ENCODE data around the gene IFNE.

The IFNE gene

GRCh38 chr9:21432672-21433425 is 49.3 kb downstream of the IFNE start:
- DNase-seq (ENCODE audit: low read depth), result no peak
- TF ChIP-seq CTCF (conservative IDR thresholded peaks at IDR 0.05; ENCODE audit: control insufficient read depth, insufficient read depth, low read depth, low read length), result no peak
- H3K4me3 ChIP-seq (ENCODE audit: control insufficient read depth, low read depth, low read length), result no peak overlapping the region
